Lower lobe of right lung (tissue), 2 donors: Measurements from ENCODE around the gene CPXM2. TPM values are rescaled to one million over a fixed set of nuclear protein-coding genes. Genes with fewer than 3 reads are reported as not detected.

Experiments used
- ATAC-seq, 2 donors: fragments of 200-7000 bp; cut with Tn5 transposase; one replicate each; pipeline ENCODE4 v1.9.1; 2020 to 2022; ENCODE audit warnings: mild to moderate bottlenecking in 2 of 2, moderate library complexity in 2 of 2
- DNase-seq: peaks from one replicate; pipeline ENCODE4 v3.0.0-alpha.2; 2020
- H3K27ac ChIP-seq: fragments of 200-600 bp; one replicate; pipeline ENCODE4 v1.8.0; 2022
- H3K27me3 ChIP-seq: fragments of 200-600 bp; one replicate; pipeline ENCODE4 v1.8.0; 2022; ENCODE audit warnings: low read depth
- H3K36me3 ChIP-seq: fragments of 200-600 bp; one replicate; pipeline ENCODE4 v1.8.0; 2022; ENCODE audit warnings: mild to moderate bottlenecking
- H3K4me1 ChIP-seq: fragments of 200-600 bp; one replicate; pipeline ENCODE4 v1.8.0; 2022
- H3K4me3 ChIP-seq: fragments of 200-600 bp; one replicate; pipeline ENCODE4 v1.8.0; 2022; ENCODE audit warnings: mild to moderate bottlenecking
- H3K9me3 ChIP-seq: fragments of 200-600 bp; one replicate; pipeline ENCODE4 v1.8.0; 2022
- CTCF ChIP-seq: fragments of 200-600 bp; IDR thresholded peaks from one replicate; pipeline ENCODE4 v1.8.0; 2022; ENCODE audit warnings: antibody characterized with exemption, mild to moderate bottlenecking
- intact Hi-C: fragments of 100-400 bp; cut with DNase I; formaldehyde crosslinking; loops from one replicate; pipeline ENCODE4 v1.11.0; 2022
- total RNA-seq: library from RNA; stranded (reverse); fragmentation: NEBNext Ultra II Directional; extraction: Animal tissue kit (Norgen Biotek cat#: 25700); gene quantifications from one replicate; pipeline ENCODE4 v1.2.1, GENCODE V29; 2021
- donor health status: DM: no; HTN: yes; CAD: no; lungs with severe emphysema.

CPXM2 gene
- total RNA-seq, 1 donor from 2014 or later: 6.3 TPM

GRCh38 chr10:123922126-123922525, 30.5 kb upstream of the CPXM2 start:
- intact Hi-C loops: no loop called here
- no peak for TF ChIP-seq CTCF

DNA sequence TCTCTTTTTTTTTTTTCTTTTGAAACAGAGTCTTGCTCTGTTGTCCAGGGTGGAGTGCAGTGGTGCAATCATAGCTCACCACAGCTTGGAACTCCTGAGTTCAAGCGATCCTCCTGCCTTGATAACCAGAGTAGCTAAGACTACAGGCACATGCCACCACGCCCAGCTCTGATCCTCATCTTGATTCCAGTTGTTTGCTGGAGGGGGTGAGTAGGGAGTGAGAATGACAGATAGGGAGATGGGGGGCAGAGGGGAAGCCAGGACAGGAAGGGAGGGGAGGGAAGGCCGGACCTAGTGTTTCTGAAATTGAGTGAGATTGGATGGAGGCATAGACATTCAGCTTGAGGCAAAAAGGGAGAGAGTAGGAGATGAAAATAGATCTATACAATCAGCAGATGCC, 25.2 kb upstream of the CPXM2 start:
- no peak for ATAC-seq
- Histone ChIP-seq H3K4me1 (no peaks in the 10 kb centered on the region), H3K36me3 (no peaks in the 10 kb centered on the region), H3K9me3 (no peaks in the 10 kb centered on the region), H3K27me3 (peaks cover 6% of the 10 kb centered on the region), H3K4me3 (no peak overlapping the region), H3K27ac (no peak overlapping the region)
- DNase-seq: no peak
- TF ChIP-seq CTCF: no peak
- intact Hi-C loops: no loop called here

More at GRCh38 chr10:123922126-123922525, 30.5 kb upstream of the CPXM2 start:
- ATAC-seq: no peak
- no peak for DNase-seq
- peaks cover 4% of the 10 kb centered on the region for H3K27me3 ChIP-seq
- H3K4me3 ChIP-seq: no peak overlapping the region
- H3K27ac ChIP-seq: no peak overlapping the region
- no peaks in the 10 kb centered on the region for H3K9me3 ChIP-seq
- H3K36me3 ChIP-seq: no peaks in the 10 kb centered on the region
- H3K4me1 ChIP-seq: no peaks in the 10 kb centered on the region

- Histone ChIP-seq H3K4me3 (no peak overlapping the region), H3K9me3 (no peaks in the 10 kb centered on the region), H3K27ac (no peak overlapping the region), H3K4me1 (no peaks in the 10 kb centered on the region), H3K27me3 (peaks cover 13% of the 10 kb centered on the region), H3K36me3 (no peaks in the 10 kb centered on the region)
- ATAC-seq (peak; percentile 21 to 38), DNase-seq (no peak)
- intact Hi-C loops: no loop called here
- no peak for TF ChIP-seq CTCF
Measured at GRCh38 chr10:123913688-123914268, 22.2 kb upstream of the CPXM2 start.

GRCh38 chr10:123912871-123913270, 21.3 kb upstream of the CPXM2 start:
- Histone ChIP-seq H3K27me3 (peaks cover 19% of the 10 kb centered on the region), H3K36me3 (no peaks in the 10 kb centered on the region), H3K9me3 (no peaks in the 10 kb centered on the region), H3K27ac (no peak overlapping the region), H3K4me3 (no peak overlapping the region), H3K4me1 (no peaks in the 10 kb centered on the region)
- no peak for TF ChIP-seq CTCF
- ATAC-seq (no peak), DNase-seq (no peak)
- intact Hi-C loops: no loop called here

GRCh38 chr10:123912466-123912865, 20.9 kb upstream of the CPXM2 start:
- H3K9me3 ChIP-seq: no peaks in the 10 kb centered on the region
- no peak overlapping the region for H3K4me3 ChIP-seq
- H3K36me3 ChIP-seq: no peaks in the 10 kb centered on the region
- H3K27ac ChIP-seq: no peak overlapping the region
- no peaks in the 10 kb centered on the region for H3K4me1 ChIP-seq
- intact Hi-C loops: no loop called here
- ATAC-seq: no peak
- TF ChIP-seq CTCF: no peak
- H3K27me3 ChIP-seq: peaks cover 20% of the 10 kb centered on the region
- DNase-seq: no peak
